ENCODE data around the gene KAZN.

Gene KAZN

DNA sequence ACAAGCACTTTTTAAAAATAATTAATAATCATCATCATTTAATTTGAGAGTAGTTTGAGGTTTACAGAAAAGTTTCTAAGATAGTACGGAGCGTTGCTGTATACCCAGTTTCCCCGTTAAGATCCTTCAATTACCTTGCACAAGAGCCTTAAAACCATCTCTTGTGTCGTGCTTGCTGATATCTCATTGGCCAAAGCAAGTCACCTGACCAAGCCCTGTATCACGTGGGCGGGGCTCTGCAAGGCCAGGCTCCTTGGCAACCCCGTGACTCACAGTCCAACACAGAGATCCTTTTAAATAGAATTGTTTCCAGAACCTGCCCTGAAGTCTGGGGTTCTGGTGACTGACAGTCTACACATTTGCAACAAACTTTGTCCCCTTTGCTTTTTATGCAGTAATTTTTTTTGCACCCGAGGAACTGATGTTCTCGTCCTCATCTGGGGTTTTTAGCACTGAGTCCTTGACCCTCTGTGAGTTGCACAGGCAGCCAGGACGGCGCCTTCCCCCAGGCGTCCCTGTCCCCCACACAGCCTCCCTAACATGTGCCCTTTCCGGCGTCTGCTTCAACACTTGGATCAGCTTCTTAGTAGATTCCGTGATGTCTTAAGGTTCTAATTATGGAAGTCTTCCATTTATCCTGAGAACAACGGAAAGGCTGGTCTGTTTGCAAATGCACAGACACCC is 371.8 kb downstream of the KAZN start:
- no peak overlapping the region for H3K4me3 ChIP-seq (ENCODE audit: low read depth, low read length)
- TF ChIP-seq, protein P1, sequence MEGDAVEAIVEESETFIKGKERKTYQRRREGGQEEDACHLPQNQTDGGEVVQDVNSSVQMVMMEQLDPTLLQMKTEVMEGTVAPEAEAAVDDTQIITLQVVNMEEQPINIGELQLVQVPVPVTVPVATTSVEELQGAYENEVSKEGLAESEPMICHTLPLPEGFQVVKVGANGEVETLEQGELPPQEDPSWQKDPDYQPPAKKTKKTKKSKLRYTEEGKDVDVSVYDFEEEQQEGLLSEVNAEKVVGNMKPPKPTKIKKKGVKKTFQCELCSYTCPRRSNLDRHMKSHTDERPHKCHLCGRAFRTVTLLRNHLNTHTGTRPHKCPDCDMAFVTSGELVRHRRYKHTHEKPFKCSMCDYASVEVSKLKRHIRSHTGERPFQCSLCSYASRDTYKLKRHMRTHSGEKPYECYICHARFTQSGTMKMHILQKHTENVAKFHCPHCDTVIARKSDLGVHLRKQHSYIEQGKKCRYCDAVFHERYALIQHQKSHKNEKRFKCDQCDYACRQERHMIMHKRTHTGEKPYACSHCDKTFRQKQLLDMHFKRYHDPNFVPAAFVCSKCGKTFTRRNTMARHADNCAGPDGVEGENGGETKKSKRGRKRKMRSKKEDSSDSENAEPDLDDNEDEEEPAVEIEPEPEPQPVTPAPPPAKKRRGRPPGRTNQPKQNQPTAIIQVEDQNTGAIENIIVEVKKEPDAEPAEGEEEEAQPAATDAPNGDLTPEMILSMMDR (IDR thresholded peaks at IDR 0.05; ENCODE audit: borderline replicate concordance, insufficient read depth, low read depth, low read length): no peak

DNA sequence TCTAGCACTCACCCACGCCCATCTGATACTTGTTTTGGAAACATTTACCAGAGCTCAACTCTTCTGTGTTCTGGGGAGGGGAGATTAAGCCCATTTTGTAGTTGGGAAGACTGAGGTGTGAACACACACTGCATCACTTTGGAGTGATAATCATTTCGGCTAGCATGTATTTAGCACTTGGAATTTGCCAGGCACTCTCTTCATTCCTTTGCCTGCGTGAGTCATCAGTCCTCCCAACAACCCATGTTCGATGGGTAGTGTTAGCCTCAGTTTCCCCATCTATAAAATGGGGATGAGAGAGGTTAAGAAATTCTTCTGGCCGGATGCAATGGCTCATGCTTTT is 372.3 kb downstream of the KAZN start:
- no peak overlapping the region for H3K4me3 ChIP-seq (ENCODE audit: low read depth, low read length)
- TF ChIP-seq, protein P1 (IDR thresholded peaks at IDR 0.05; ENCODE audit: borderline replicate concordance, insufficient read depth, low read depth, low read length): no peak

DNA sequence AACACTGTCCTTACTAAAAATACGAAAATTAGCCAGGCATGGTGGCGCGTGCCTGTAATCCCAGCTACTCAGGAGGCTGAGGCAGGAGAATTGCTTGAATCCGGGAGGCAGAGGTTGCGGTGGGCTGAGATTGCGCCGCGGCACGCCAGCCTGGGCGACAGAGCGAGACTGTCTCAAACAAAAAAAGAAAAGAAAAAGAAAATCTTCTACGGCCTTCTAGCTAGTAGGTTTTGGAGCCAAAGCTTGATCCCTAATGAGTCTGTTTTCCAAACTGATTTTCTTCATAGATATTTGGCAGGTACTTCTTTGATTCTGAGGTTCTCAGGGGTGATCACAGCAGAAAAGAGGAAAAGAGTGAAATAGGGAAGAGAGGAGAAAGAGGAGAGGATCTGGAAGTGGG is 372.7 kb downstream of the KAZN start:
- TF ChIP-seq, protein P1 (IDR thresholded peaks at IDR 0.05; ENCODE audit: borderline replicate concordance, insufficient read depth, low read depth, low read length): no peak

DNA sequence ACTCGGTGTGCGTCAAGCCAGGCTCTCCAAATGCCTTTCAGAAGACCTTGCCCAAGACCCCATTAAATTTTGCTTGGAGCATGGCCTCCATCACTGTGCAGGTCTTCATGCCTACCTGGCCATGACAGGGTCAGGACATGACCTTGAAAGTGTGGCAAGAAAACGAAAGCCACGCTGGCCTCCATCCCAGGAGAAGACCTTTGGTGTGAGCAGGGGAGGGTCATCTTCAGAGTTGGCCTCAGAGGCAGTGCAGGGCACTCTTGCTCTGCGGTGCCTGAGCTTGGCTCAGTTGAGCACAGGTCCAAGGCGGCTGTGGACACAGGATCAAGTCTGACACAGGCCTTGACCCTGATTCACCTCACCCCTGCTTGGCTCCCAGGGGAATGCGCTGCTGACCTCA is 373.6 kb downstream of the KAZN start:
- TF ChIP-seq, protein P1 (IDR thresholded peaks at IDR 0.05; ENCODE audit: borderline replicate concordance, insufficient read depth, low read depth, low read length): no peak
- H3K4me3 ChIP-seq (ENCODE audit: low read depth, low read length): no peak overlapping the region

More for the DNA sequence above, 372.7 kb downstream of the KAZN start:
- no peak overlapping the region for H3K4me3 ChIP-seq (ENCODE audit: low read depth, low read length)

DNA sequence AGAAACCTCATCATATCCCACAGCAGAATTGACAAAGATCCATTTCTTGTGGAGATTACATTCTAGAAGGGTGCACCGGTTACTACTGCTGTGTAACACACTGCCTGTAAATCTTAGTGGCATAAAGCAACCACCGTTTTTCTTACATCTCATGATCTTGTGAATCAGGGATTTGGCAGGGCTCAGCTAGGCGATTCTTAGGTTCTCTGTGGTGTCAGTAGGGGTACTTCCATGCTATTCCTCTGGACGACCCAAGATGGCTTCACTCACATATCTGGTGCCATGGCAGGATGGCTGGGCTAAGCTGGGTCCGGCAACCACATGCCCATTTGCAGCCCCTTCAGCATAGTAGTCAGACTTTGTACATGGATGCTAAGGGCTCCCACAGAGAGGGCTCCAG is 375.3 kb downstream of the KAZN start:
- TF ChIP-seq, protein P1 (IDR thresholded peaks at IDR 0.05; ENCODE audit: borderline replicate concordance, insufficient read depth, low read depth, low read length): no peak

DNA sequence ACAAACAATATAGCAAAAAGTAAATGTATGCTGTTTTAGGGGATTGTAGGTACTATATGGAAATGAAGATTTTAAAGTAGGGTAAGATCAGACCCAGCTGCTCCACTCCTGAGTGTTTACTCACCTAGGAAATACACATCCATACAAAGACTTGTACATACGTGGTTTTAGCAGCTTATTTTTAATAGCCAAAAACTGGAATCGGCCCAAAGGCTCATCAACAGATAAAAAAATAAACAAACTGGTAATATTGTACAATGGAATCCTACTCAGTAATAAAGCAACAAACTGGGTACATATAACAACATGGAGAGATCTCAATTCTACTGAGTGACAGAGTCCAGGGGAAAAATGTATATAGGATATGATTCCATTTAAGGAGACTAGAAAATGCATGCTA is 375.9 kb downstream of the KAZN start:
- H3K4me3 ChIP-seq (ENCODE audit: low read depth, low read length): no peak overlapping the region
- TF ChIP-seq, protein P1 (IDR thresholded peaks at IDR 0.05; ENCODE audit: borderline replicate concordance, insufficient read depth, low read depth, low read length): no peak

More for the DNA sequence above, 375.3 kb downstream of the KAZN start:
- H3K4me3 ChIP-seq (ENCODE audit: low read depth, low read length): no peak overlapping the region

DNA sequence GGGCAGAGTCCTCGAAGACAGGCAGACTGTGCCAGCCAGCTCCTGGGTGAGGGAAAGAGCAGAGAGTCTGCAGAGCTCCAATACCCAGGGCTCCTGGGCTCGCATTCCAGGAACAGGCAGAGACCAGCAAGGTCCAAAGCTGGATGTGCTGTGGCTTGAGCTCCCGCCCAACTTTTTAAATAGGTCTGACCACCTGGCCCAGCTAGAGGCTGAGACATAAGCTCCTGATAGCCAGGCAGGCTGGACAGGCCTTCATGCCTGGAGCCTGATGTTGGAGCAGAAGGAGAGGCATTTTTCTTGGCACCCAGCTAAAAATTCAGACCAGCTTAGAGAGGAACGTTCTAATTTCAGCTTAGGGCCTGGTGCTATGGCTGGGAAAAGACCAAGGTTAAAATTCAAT is 376.6 kb downstream of the KAZN start:
- H3K4me3 ChIP-seq (ENCODE audit: low read depth, low read length): no peak overlapping the region
- TF ChIP-seq, protein P1 (IDR thresholded peaks at IDR 0.05; ENCODE audit: borderline replicate concordance, insufficient read depth, low read depth, low read length): no peak
